ENCODE measurements around the gene CNTN2.

Gene CNTN2

GRCh38 chr1:205048382-205048781 is 5.4 kb downstream of the CNTN2 start:
- Histone ChIP-seq H3K9me3 (no peaks in the 10 kb centered on the region), H3K4me1 (peaks cover 57% of the 10 kb centered on the region), H3K9ac (no peak overlapping the region), H3K27me3 (peaks cover 23% of the 10 kb centered on the region), H3K4me2 (no peak overlapping the region; the same call in 1 of the 2 replicates), H4K20me1 (no peaks in the 10 kb centered on the region), H3K27ac (no peak overlapping the region), H3K4me3 (no peak overlapping the region), H3K36me3 (no peaks in the 10 kb centered on the region)
- TF ChIP-seq Cebpa-rat (IDR thresholded peaks at IDR 0.05), result no peak

DNA sequence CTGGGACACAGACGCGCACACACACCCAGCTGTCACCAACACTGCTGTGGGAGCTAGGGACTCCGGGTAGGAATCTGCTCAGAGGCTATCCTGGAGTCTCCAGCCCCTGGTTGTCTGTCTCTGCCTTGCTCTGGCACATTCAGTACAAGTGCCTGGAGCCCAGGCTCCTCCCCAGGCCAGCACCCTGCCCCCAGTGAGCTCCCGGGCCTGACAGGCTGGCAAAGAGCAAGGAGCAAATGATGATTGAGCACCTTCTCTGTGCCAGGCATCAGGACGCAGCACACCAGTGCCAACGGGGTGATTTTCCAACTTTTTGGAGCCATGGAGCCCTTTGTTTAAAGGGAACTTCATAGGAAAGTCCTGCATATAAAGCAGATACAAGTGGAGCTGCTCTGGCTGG is 6.5 kb downstream of the CNTN2 start:
- H3K9me3 ChIP-seq, result no peaks in the 10 kb centered on the region
- peaks cover 56% of the 10 kb centered on the region for H3K4me1 ChIP-seq
- no peak overlapping the region for H3K27ac ChIP-seq
- peaks cover 12% of the 10 kb centered on the region for H3K27me3 ChIP-seq
- H4K20me1 ChIP-seq, result no peaks in the 10 kb centered on the region
- no peak overlapping the region for H3K4me2 ChIP-seq
- no peak overlapping the region for H3K4me3 ChIP-seq
- no peaks in the 10 kb centered on the region for H3K36me3 ChIP-seq
- TF ChIP-seq Cebpa-rat (IDR thresholded peaks at IDR 0.05), result no peak
- no peak overlapping the region for H3K9ac ChIP-seq

- Histone ChIP-seq H3K27ac (peak overlapping the region; percentile 58; the same call in 1 of the 2 replicates), H3K9me3 (no peaks in the 10 kb centered on the region), H3K36me3 (no peaks in the 10 kb centered on the region), H3K4me2 (peak overlapping the region; percentile 86), H3K4me3 (0 out of 2 replicates have a peak overlapping the region, but pooled peaks have one; percentile 11), H3K9ac (no peak overlapping the region), H3K27me3 (no peaks in the 10 kb centered on the region), H4K20me1 (no peaks in the 10 kb centered on the region), H3K4me1 (peaks cover 47% of the 10 kb centered on the region)
- no peak for TF ChIP-seq Cebpa-rat (IDR thresholded peaks at IDR 0.05)
Measured at GRCh38 chr1:205052690-205053089, 9.7 kb downstream of the CNTN2 start.

DNA sequence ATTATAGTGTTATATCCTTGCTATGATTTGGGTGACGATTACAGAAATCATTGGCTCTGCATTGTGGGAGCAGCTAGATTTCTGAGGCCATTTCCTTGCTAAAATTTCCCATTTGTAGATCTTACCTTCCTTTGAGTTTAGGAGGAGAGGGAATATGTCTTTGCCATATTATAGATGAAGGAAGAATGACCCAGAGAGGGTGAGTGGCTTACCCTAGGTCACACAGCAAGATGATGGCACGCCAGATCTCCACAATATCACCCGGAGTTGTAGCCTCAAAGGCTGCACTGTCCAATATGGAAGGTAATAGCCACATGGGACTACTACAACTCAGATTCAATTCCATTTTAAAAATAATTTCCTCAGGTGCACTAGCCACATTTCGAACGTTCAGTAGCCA is 10.3 kb downstream of the CNTN2 start:
- no peaks in the 10 kb centered on the region for H3K9me3 ChIP-seq
- peak overlapping the region; percentile 58; the same call in 1 of the 2 replicates for H3K27ac ChIP-seq
- H3K27me3 ChIP-seq, result no peaks in the 10 kb centered on the region
- H4K20me1 ChIP-seq, result no peaks in the 10 kb centered on the region
- H3K4me3 ChIP-seq, result no peak overlapping the region
- no peaks in the 10 kb centered on the region for H3K36me3 ChIP-seq
- TF ChIP-seq Cebpa-rat (IDR thresholded peaks at IDR 0.05), result no peak
- no peak overlapping the region for H3K9ac ChIP-seq
- peaks cover 41% of the 10 kb centered on the region for H3K4me1 ChIP-seq
- H3K4me2 ChIP-seq, result peak overlapping the region; percentile 86

GRCh38 chr1:205054013-205054412 is 11.0 kb downstream of the CNTN2 start:
- peaks cover 38% of the 10 kb centered on the region for H3K4me1 ChIP-seq
- no peaks in the 10 kb centered on the region for H3K27me3 ChIP-seq
- H3K4me2 ChIP-seq, result peak overlapping the region; percentile 86; the same call in 1 of the 2 replicates
- no peaks in the 10 kb centered on the region for H3K36me3 ChIP-seq
- no peaks in the 10 kb centered on the region for H4K20me1 ChIP-seq
- H3K27ac ChIP-seq, result no peak overlapping the region
- TF ChIP-seq Cebpa-rat (IDR thresholded peaks at IDR 0.05), result no peak
- H3K4me3 ChIP-seq, result no peak overlapping the region
- H3K9me3 ChIP-seq, result no peaks in the 10 kb centered on the region
- H3K9ac ChIP-seq, result no peak overlapping the region

GRCh38 chr1:205056188-205056611 is 13.2 kb downstream of the CNTN2 start:
- H3K9ac ChIP-seq, result no peak overlapping the region
- no peak overlapping the region for H3K27ac ChIP-seq
- peak overlapping the region; percentile 37 for H3K4me2 ChIP-seq
- TF ChIP-seq Cebpa-rat (IDR thresholded peaks at IDR 0.05), result no peak
- no peaks in the 10 kb centered on the region for H4K20me1 ChIP-seq
- H3K36me3 ChIP-seq, result no peaks in the 10 kb centered on the region
- H3K4me3 ChIP-seq, result no peak overlapping the region
- H3K27me3 ChIP-seq, result no peaks in the 10 kb centered on the region
- H3K9me3 ChIP-seq, result no peaks in the 10 kb centered on the region
- H3K4me1 ChIP-seq, result peaks cover 38% of the 10 kb centered on the region

GRCh38 chr1:205056956-205057568 is 14.1 kb downstream of the CNTN2 start:
- Histone ChIP-seq H3K4me2 (no peak overlapping the region), H3K27me3 (no peaks in the 10 kb centered on the region), H3K9ac (no peak overlapping the region), H3K4me1 (peaks cover 33% of the 10 kb centered on the region), H3K9me3 (no peaks in the 10 kb centered on the region), H4K20me1 (no peaks in the 10 kb centered on the region), H3K4me3 (no peak overlapping the region), H3K36me3 (no peaks in the 10 kb centered on the region), H3K27ac (no peak overlapping the region)
- TF ChIP-seq Cebpa-rat (IDR thresholded peaks at IDR 0.05), result no peak

GRCh38 chr1:205057808-205058575 is 15.0 kb downstream of the CNTN2 start:
- Histone ChIP-seq H4K20me1 (no peaks in the 10 kb centered on the region), H3K9me3 (no peaks in the 10 kb centered on the region), H3K27ac (no peak overlapping the region), H3K27me3 (no peaks in the 10 kb centered on the region), H3K4me3 (no peak overlapping the region), H3K36me3 (no peaks in the 10 kb centered on the region), H3K4me2 (no peak overlapping the region), H3K4me1 (peaks cover 23% of the 10 kb centered on the region), H3K9ac (no peak overlapping the region)
- TF ChIP-seq Cebpa-rat (IDR thresholded peaks at IDR 0.05), result no peak

DNA sequence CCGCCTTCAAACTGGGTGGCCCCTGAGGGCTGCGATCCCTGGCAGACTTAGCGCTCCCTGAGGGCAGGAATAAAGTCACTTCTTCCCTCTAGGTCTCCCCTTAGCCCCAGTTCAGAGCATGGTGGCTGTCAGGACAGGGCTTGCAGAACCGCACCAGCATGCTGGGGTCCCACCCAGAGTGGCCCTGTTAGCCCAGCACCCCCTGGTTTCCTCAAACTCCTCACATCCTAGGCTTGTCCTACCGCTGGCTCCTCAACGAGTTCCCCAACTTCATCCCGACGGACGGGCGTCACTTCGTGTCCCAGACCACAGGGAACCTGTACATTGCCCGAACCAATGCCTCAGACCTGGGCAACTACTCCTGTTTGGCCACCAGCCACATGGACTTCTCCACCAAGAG is 15.8 kb downstream of the CNTN2 start:
- Histone ChIP-seq H3K9me3 (no peaks in the 10 kb centered on the region), H3K4me2 (no peak overlapping the region), H3K9ac (no peak overlapping the region), H3K27me3 (no peaks in the 10 kb centered on the region), H3K4me3 (no peak overlapping the region), H3K36me3 (no peaks in the 10 kb centered on the region), H3K4me1 (peaks cover 15% of the 10 kb centered on the region), H3K27ac (no peak overlapping the region), H4K20me1 (no peaks in the 10 kb centered on the region)
- TF ChIP-seq Cebpa-rat (IDR thresholded peaks at IDR 0.05), result no peak

DNA sequence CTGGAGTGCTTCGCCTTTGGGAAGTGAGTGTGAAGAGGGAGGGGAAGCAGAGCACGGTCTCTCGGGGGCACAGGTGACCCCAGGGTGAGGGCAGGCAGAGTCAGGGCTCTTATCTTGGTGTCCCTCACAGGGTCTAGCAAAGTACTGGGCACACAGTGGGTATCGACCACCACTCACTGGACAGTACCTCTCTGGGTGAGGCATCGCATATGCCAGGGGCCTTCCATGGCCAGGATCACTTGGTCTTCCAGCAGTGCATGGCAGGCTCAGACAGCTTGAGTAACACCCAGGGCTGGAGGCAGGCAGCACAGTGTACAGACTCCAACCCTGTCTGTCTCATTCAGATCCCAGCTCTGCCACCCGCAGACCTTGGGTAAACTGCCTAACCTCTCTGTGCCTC is 16.6 kb downstream of the CNTN2 start:
- no peak overlapping the region for H3K9ac ChIP-seq
- TF ChIP-seq Cebpa-rat (IDR thresholded peaks at IDR 0.05), result no peak
- H4K20me1 ChIP-seq, result no peaks in the 10 kb centered on the region
- H3K4me1 ChIP-seq, result peaks cover 15% of the 10 kb centered on the region
- no peaks in the 10 kb centered on the region for H3K27me3 ChIP-seq
- H3K27ac ChIP-seq, result no peak overlapping the region
- no peak overlapping the region for H3K4me3 ChIP-seq
- no peaks in the 10 kb centered on the region for H3K36me3 ChIP-seq
- H3K4me2 ChIP-seq, result no peak overlapping the region
- H3K9me3 ChIP-seq, result no peaks in the 10 kb centered on the region

Measured in BLaER1 (cell line).